NCI-H2196 (cell line): ENCODE measurements around the gene LTBR.
A peak's percentile ranks its signal among the peaks of the same experiment; 100 is the strongest.

ENCODE experiments used
- DNase-seq: peaks from one replicate; lab custom pipeline; 2025; ENCODE audit not compliant: unreplicated experiment; lab: John Stamatoyannopoulos, UW

LTBR gene

GRCh38 chr12:6380141-6381121, 3.5 kb upstream of the LTBR start:
- DNase-seq: no peak

- DNase-seq: no peak
These were observed 1.6 kb upstream of the LTBR start for GRCh38 chr12:6382371-6382770.

GRCh38 chr12:6382982-6383381, 980 bp upstream of the LTBR start:
- no peak for DNase-seq

GRCh38 chr12:6384499-6385436, 806 bp downstream of the LTBR start:
- DNase-seq: no peak

- no peak for DNase-seq
These were observed 2.1 kb downstream of the LTBR start for GRCh38 chr12:6386038-6386437.

- no peak for DNase-seq
These were observed 2.5 kb downstream of the LTBR start for GRCh38 chr12:6386491-6386890.

GRCh38 chr12:6387541-6387940, 3.6 kb downstream of the LTBR start:
- DNase-seq: no peak

- no peak for DNase-seq
These were observed 6.3 kb downstream of the LTBR start for GRCh38 chr12:6390084-6390799.

GRCh38 chr12:6391013-6391412, 7.1 kb downstream of the LTBR start:
- DNase-seq: no peak

- peak; percentile 15 for DNase-seq
These were observed 8.5 kb downstream of the LTBR start for GRCh38 chr12:6392504-6392903.

GRCh38 chr12:6393109-6393508, 9.1 kb downstream of the LTBR start:
- no peak for DNase-seq

- no peak for DNase-seq
These were observed 10.4 kb downstream of the LTBR start for GRCh38 chr12:6394398-6394797.

- no peak for DNase-seq
These were observed 12.1 kb downstream of the LTBR start for GRCh38 chr12:6396031-6396430.

- no peak for DNase-seq
These were observed 16.1 kb downstream of the LTBR start for GRCh38 chr12:6399884-6400644.

GRCh38 chr12:6404390-6404789, 20.4 kb downstream of the LTBR start:
- DNase-seq: no peak

GRCh38 chr12:6405963-6406362, 22.0 kb downstream of the LTBR start:
- no peak for DNase-seq

- no peak for DNase-seq
These were observed 23.4 kb downstream of the LTBR start for GRCh38 chr12:6407236-6407954.

- DNase-seq: no peak
These were observed 32.6 kb downstream of the LTBR start for GRCh38 chr12:6416596-6416995.

GRCh38 chr12:6418796-6419195, 34.8 kb downstream of the LTBR start:
- DNase-seq: no peak

GRCh38 chr12:6420364-6420763, 36.4 kb downstream of the LTBR start:
- DNase-seq: no peak
